GM18868 (cell line): ENCODE results near the gene LRP3.

Experiments used
- ATAC-seq: cut with Tn5 transposase; IDR thresholded peaks from one replicate; pipeline ENCODE4 v1.9.1; 2021; ENCODE audit warnings: mild to moderate bottlenecking, moderate library complexity; ENCODE audit not compliant: unreplicated experiment

LRP3 gene

DNA sequence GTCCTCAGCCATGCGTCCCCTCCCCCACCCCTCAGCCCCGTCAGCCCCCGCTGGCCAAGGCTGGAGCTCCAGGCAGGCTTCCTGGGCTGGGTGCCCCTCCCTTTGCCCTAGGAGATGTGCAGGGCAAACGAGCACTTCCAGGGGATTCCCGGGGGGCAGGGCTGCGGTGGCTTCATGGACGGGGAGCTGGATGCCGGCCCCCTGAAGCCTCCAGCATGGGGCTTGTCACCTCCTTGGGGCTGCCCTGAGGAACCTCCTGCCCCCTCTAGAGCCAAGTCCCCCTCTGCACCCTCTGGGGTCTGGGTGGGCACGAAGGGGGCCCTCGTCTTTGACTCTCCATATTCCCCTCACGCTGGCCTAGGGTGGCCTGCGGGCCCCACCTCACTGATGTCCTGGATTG, 56.9 kb downstream of the LRP3 start:
- ATAC-seq: no peak

DNA sequence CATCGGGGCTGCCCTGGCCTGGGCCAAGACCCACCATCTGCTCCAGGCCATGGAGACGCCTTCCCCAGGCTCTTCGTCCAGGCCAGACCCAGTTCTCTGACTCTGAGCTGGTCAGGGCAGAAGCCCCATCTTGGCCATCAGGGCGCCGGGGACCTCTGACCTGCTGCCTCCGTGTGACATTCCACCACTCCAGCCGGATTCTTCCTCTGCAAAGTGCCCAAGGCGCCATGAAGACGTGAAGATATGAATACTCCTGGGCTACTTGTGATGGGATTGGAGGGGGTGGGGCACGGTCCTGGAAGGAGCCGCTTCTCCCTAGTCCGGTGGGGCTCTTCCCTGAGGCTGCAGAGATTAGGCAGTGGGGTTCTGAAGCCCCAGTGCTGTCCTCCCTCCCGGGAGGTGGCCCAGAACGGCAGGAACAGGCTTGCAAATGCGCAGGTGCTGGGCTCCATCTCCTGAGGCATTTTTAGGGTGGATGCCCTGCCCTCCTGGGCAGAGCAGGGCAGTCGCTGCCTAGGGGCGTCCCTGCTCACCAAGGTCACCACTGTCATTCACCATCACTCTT, 57.5 kb downstream of the LRP3 start:
- ATAC-seq: no peak

DNA sequence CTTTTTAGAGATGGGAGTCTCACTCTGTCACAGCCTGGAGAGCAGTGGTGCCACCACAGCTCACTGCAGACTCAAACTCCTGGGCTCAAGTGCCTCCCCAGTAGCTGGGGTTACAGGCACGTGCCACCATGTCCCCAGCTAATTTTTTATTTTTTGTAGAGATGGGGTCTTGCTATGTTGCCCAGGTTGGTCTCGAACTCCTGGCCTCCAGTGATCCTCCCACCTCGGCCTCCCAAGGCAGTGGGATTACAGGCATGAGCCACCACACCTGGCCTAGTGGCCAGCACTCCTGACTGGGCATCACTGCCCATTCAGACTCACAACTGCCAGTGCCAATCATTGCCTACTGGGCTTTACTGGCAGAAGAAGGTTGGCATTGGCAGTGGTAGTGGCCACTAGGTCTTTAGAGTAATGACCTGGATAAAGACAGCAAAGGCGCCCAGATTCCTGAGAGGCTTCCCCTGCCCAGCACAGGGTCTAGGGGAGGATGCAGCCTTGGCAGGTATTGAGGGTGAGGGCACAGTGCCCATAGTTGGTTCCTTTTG, 58.4 kb downstream of the LRP3 start:
- ATAC-seq: no peak

DNA sequence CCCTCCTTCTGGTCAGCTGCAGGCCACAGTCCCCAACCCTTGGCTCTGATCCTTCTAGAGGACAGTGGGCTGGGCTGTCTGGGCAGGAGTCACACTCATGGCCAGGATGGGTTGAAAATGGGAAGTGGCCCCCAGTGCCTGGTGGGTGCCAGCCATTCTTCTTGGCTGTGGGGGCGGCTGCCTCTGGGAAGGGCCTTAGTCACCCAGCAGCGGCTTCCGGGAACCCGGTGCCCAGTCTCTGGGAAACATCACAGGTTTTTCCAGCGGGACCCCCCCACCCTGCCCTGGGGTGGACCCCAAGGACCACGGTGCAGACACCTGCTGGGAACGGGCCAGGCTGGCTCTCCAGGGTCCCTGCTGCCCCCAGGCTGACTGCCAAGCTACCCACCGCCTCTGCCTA, 58.8 kb downstream of the LRP3 start:
- no peak for ATAC-seq

DNA sequence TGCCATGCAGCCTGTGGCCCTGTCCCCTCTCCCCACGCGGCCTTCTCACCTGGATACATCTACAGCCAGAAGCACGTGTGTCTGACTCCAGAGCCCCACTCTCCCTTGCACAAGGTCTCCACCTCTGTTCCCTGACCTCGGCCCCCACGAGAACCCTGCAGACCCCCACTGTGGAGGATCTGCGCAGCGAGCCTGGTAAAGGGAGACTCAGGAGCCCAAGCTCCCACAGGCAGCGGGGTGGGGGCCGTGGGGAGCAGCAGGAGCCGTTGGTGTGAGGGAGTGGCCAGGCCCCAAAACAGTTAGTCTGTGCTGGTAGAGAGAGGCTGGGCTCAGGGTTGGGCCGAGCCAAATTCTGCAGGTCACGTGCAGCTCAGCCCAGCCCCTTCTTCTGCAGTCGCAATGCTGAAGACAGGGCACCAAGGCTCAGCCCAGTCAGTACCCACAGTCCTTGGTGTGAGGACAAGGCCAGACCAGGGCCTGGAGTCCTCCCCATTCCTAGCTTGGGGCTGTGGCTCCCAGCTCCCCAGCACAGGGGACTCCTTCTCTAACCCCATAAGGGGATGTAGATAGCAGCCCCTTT, 60.2 kb downstream of the LRP3 start:
- no peak for ATAC-seq

DNA sequence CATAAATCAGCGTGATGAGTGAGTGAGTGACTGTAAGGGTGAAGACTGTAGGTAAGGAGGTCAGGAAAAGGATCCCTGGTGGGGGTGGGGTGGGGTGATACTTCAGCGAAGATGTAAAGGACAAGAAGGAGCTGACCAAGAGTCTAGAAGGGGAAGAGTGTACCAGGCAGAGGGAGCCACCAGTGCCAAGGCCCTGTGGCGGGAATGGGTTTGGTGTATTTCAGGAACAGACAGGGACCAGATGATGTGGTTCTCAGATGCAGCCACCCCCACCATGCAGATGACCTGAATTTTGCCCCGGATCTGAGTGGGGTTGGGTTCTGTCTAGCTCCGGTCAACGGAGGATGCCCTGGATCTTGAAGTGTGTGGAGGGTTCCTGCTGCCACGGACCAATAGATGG, 61.7 kb downstream of the LRP3 start:
- ATAC-seq: no peak

DNA sequence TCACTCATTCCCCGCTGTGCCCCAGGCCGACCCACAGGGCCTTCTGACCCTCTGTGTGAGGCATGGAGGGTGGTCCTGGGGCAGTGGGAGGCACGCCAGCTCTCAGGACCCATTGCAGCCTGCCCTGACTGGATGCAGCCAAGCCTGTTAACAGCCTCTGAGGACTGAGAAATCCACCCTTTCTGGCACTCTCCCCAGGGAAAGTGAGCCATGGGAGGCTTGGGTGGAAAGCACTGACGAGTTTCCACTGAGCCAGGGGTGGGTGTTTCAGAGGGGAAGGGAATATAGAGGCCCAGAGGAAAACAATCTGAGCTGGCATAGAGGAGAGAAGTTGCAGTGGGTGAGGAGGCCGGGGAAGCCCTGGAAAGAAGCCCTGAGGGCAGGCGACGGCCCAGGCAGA, 62.1 kb downstream of the LRP3 start:
- no peak for ATAC-seq

DNA sequence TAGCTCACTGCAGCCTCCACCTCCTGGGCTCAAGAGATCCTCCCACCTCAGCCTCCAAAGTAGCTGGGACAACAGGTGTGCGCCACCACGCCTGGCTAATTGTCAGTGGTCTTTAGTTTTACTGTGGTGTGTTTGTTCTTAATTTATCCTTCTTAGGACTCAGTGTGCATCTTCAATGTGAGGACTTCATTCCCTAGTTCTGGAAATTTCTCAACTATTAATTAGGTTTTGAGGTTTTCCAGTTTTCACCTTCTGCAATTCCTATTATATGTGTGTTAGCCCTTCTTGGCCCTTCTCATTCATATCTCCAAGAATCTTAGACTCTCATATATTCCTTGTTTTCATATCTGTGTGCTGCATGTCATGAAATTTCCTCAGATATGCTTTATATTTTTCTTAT, 63.7 kb downstream of the LRP3 start:
- ATAC-seq: no peak
